ENCODE data around the gene PSMD4.
A peak's percentile ranks its signal among the peaks of the same experiment; 100 is the strongest.
"Not testable (repeated sequence)": the region's sequence is repeated elsewhere in the genome, so short reads cannot be mapped to it uniquely, and the experiment has no call there.

The PSMD4 gene
- total RNA-seq, result 37.6 to 239 (median 105) reads per million in 3 experiments

- DNase-seq, result peak; percentile 94
These were observed at the start of gene PSMD4 for GRCh38 chr1:151254217-151255213. Gene PSMD4 (plus strand): TSS chr1:151254734. CDS start chr1:151254783, 49 bp downstream.

GRCh38 chr1:151205381-151205965, 49.1 kb upstream of the PSMD4 start:
- DNase-seq, result not testable (repeated sequence)

- no peak for DNase-seq
These were observed 43.7 kb upstream of the PSMD4 start for GRCh38 chr1:151210830-151211229.

DNA sequence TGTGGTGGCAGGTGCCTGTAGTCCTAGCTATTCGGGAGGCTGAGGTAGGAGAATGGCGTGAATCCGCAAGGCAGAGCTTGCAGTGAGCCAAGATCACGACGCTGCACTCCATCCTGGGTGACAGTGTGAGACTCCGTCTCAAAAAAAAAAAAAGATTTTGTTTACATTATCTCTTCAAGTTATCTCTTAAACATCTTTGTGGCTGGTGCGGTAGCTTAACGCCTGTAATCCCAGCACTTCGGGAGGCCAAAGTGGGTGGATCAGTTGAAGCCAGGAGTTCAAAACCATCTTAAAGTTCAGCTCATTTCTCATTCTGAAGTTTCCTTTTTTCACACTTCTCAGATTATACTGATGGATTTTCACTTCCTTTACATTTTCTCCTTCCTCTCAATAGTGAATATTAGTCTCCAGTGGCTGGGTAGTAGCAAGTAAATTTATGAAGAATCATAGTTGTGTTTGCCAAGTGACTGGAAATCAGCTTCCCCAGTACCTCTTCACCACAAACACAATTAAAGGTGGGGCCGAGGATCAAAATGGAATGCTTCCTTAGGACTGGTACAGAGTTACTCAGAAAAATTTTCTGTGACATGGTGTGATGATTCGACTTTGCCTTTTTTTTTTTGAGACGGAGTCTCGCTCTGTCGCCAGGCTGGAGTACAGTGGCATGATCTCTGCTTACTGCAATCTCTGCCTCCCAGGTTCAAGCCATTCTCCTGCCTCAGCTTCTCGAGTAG, 42.4 kb upstream of the PSMD4 start:
- DNase-seq, result peak; percentile 5

- no peak for DNase-seq
These were observed 41.0 kb upstream of the PSMD4 start for GRCh38 chr1:151213560-151213959.

GRCh38 chr1:151221616-151222015, 32.9 kb upstream of the PSMD4 start:
- no peak for DNase-seq

DNA sequence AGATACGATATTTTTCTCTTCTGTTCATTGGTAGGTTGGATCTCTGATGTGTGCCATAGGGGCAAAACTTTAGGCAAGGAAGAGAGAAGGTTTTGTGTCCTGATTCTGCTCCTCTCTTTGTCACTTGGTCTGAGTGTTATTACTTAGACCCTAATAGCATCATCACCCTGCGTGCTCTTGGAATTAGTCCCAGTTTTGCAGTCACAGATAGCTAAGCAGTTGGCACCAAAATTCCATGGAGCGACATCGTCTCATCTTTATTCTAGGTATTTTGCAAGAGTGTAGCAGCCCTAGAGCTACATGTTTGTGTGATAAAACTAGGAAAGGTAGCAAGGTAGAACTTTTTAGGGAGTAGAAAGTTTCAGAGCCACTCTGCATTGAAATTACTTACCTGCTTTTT, 32.4 kb upstream of the PSMD4 start:
- DNase-seq, result no peak

DNA sequence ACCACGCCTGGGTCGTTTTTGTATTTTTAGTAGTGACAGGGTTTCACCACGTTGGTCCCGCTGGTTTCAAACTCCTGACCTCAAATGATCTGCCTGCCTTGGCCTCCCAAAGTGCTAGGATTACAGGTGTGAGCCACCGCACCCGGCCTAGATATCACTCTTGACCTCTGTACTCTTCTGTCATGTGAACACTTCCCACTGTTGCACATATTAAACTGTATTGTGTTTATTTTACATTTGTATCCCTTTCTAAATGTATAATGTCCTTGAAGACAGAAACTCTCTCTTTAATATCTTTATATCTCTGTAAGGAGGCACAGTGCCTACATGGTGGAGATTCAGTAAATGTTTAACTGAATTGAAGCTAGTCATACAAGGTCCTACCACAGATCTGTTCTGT, 19.3 kb upstream of the PSMD4 start:
- no peak for DNase-seq

GRCh38 chr1:151237678-151238466, 16.7 kb upstream of the PSMD4 start:
- DNase-seq, result no peak

DNA sequence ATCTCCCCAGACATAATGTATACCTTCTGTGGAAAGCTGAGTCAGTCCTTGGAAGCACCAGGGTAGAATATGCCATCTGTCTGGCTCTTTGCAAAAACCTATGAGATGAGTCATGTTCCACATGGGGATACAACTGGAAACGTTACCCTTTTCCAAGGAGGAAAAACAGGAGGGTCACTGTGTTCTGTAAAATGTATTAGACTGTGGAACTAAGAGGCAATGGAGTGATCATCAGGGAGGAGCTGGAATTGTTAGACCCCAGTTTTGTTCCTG, 16.1 kb upstream of the PSMD4 start:
- no peak for DNase-seq

GRCh38 chr1:151242442-151242841, 12.1 kb upstream of the PSMD4 start:
- no peak for DNase-seq

DNA sequence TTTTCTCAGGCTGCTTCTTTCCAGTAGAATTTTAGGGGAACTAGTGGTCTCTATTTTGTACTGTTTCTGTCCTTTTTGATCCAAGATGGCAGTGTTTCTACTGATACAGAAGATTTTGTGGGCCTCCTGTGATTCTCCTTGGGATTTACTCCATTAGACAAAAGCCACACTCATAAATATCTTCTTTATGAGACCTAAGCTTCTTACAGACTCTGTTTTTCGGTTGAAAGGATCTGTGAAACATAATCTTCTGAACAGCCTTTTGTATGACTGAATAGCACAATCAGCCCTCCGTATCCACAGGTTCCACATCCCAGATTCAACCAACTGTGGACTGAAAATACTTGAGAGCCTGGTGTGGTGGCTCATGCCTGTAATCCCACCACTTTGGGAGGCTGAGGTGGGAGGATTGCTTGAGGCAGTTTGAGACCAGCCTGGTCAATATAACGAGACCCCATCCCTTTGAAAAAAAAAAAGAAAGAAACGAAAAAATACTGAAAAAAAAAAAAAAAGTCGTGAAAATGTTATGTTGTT, 10.8 kb upstream of the PSMD4 start:
- DNase-seq, result no peak

DNA sequence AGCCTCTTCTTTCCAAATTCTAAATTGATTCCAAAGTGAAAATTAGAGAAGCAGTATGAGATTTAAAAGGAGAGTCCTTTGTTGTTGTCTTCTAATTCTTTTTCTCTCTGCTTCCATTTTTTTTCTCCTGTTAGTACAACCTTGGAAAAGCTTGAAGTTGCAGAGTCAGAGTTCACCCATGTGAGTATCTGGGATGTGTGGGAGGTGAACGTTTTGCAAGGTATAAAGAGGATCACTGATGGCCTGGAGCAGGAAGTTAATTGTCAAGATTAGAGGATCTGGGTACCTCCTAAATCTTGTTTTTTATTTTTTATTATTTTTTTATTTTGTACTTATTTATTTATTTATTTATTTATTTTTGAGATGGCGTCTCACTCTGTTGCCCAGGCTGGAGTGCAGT, 7.7 kb upstream of the PSMD4 start:
- DNase-seq, result no peak

GRCh38 chr1:151251656-151252470, 2.7 kb upstream of the PSMD4 start:
- DNase-seq, result peak; percentile 64

- DNase-seq, result no peak
These were observed 847 bp downstream of the PSMD4 start for GRCh38 chr1:151255381-151255780.

DNA sequence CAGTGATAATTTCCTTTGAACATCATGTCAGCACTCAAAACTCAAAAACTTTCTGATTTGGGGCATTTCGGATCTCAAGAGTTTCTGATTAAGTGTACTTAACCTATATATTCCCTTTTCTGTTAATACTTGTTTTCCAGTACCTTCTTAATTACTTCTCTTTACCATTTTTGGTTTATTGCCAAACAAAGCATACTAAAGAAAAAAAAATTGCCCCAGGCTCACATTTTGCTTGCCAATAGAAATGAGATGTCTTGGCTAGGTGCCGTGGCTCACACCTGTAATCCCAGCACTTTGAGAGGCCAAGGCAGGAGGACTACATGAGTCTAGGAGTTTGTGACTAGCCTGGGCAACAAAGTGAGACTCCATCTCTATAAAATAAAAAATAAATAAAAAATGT, 4.8 kb downstream of the PSMD4 start:
- no peak for DNase-seq

- no peak for DNase-seq
These were observed 11.1 kb downstream of the PSMD4 start for GRCh38 chr1:151265446-151266236.

GRCh38 chr1:151266315-151266714, 11.8 kb downstream of the PSMD4 start:
- DNase-seq, result no peak

DNA sequence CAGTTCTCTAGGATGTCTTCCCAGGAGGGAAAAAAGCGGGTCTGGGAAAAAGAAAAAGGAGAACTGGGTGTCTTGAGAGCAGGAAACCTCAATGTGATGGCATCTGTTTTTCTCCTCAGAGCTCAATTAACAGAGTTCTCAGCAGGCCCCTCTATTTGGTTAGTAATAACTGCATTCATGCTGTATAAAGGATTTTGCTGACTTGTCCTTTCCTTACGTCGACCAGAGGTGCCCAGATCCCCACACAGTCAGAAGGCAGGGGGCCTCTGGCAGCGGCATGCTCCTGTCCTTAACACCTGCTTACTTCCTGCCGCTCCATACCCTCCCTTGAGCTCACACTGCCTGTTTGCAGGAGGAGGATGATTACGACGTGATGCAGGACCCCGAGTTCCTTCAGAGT, 12.3 kb downstream of the PSMD4 start:
- no peak for DNase-seq

GRCh38 chr1:151267760-151268159, 13.2 kb downstream of the PSMD4 start:
- DNase-seq, result no peak

Data from central memory CD4-positive, alpha-beta T cell (primary cell).